GM12878 (cell line): Measurements from ENCODE around the gene PLA2G5. TPM values are rescaled to one million over a fixed set of nuclear protein-coding genes. Genes with fewer than 3 reads are reported as not detected.

Source experiments
- ATAC-seq: fragments of 200-7000 bp; cut with Tn5 transposase; 3 replicates; pipeline ENCODE4 v1.9.1; 2020; ENCODE audit warnings: mild to moderate bottlenecking, moderate library complexity
- BruUV-seq: library from RNA; stranded (reverse); fragments of 400-500 nt; replicated peaks from 2 replicates; lab custom pipeline; 2021; lab: Mats Ljungman, UMichigan
- CTCF ChIA-PET: fragments of 300-600 bp; sonication (Branson Sonifier 250); formaldehyde crosslinking; extraction: SDS; loops from one replicate; lab custom pipeline; 2021; ENCODE audit warnings: inconsistent platforms; lab: Yijun Ruan, JAX
- POLR2A ChIA-PET: fragments of 350-600 bp; formaldehyde crosslinking; extraction: SDS; loops from one replicate; lab custom pipeline; 2021; ENCODE audit warnings: inconsistent platforms; lab: Charles Lee
- RAD21 ChIA-PET: fragments of 300-600 bp; sonication (Branson Sonifier 250); formaldehyde crosslinking; loops from one replicate; lab custom pipeline; 2023; ENCODE audit warnings: antibody characterized with exemption; ENCODE audit not compliant: unreplicated experiment; lab: Charles Lee
- SMC1A ChIA-PET: fragments of 300-600 bp; sonication (Branson Sonifier 250); formaldehyde crosslinking; loops from one replicate; lab custom pipeline; 2023; ENCODE audit not compliant: unreplicated experiment, uncharacterized antibody; lab: Charles Lee
- DNase-seq: peaks from one replicate; pipeline ENCODE4 v3.0.0-alpha.2; 2011; ENCODE audit warnings: low read depth, low spot score
- FAIRE-seq: peaks from 3 replicates; lab custom pipeline; 2011; peaks lifted over from hg19 to GRCh38; lab: Jason Lieb, UNC
- H2AFZ ChIP-seq: 2 replicates; pipeline ENCODE4 v1.6.0; 2011; ENCODE audit warnings: low read depth, low read length, control low read depth; ENCODE audit not compliant: control insufficient read depth
- H3K27ac ChIP-seq: 2 replicates; pipeline ENCODE4 v1.5.1; 2011; ENCODE audit warnings: control low read depth; ENCODE audit not compliant: control insufficient read depth, insufficient read depth
- H3K27me3 ChIP-seq, 2 experiments: replicated peaks in 1 of 2; 2 replicates each; pipeline versions ENCODE4 v1.6.0 to v1.6.1; 2011; ENCODE audit warnings: low read length in 1 of 2; ENCODE audit not compliant: control insufficient read depth in 2 of 2, insufficient read depth in 2 of 2
- H3K36me3 ChIP-seq, 2 experiments: 2 replicates each; pipeline ENCODE4 v1.5.1; 2011; ENCODE audit warnings: low read length in 1 of 2; ENCODE audit not compliant: control insufficient read depth in 2 of 2, insufficient read depth in 2 of 2
- H3K4me1 ChIP-seq: 2 replicates; pipeline ENCODE4 v1.6.1; 2011; ENCODE audit warnings: mild to moderate bottlenecking, low read length, moderate library complexity, mixed read lengths; ENCODE audit not compliant: control insufficient read depth, insufficient read depth
- H3K4me2 ChIP-seq: 2 replicates; pipeline ENCODE4 v1.6.0; 2011; ENCODE audit warnings: control low read depth; ENCODE audit not compliant: control insufficient read depth, insufficient read depth
- H3K4me3 ChIP-seq: fragments of 200-600 bp; sonication (generic); 2 replicates; pipeline ENCODE4 v1.5.1; 2016
- H3K79me2 ChIP-seq: 2 replicates; pipeline ENCODE4 v1.6.0; 2011; ENCODE audit warnings: low read length; ENCODE audit not compliant: control insufficient read depth, insufficient read depth
- H3K9ac ChIP-seq: 2 replicates; pipeline ENCODE4 v1.8.0; 2011; ENCODE audit warnings: low read length, control low read depth, mixed read lengths; ENCODE audit not compliant: control insufficient read depth, insufficient read depth
- H3K9me3 ChIP-seq: replicated peaks from 3 replicates; pipeline ENCODE4 v1.5.1; 2011; ENCODE audit warnings: mild to moderate bottlenecking, low read length; ENCODE audit not compliant: control insufficient read depth, insufficient read depth
- H4K20me1 ChIP-seq: 2 replicates; pipeline ENCODE4 v1.6.0; 2011; ENCODE audit not compliant: control insufficient read depth, insufficient read depth
- CHD1 ChIP-seq: IDR thresholded peaks from 2 replicates; pipeline ENCODE4 v1.6.1; 2012; ENCODE audit warnings: low read depth, low read length, improper control_type of control experiment
- CTCF ChIP-seq, 3 experiments: IDR thresholded peaks in 2 of 3; conservative IDR thresholded peaks in 1 of 3; 2 replicates each; pipeline ENCODE4 v1.5.1; 2011; ENCODE audit warnings: low read depth in 3 of 3, low read length in 3 of 3, mild to moderate bottlenecking in 3 of 3, control low read depth in 2 of 3, moderate library complexity in 2 of 3, inconsistent platforms in 1 of 3, mixed read lengths in 1 of 3; ENCODE audit not compliant: control insufficient read depth in 2 of 3, insufficient read depth in 1 of 3; ENCODE audit errors: extremely low read depth in 1 of 3
- E4F1 ChIP-seq: fragments of 450-650 bp; IDR thresholded peaks from 2 replicates; pipeline ENCODE4 v1.6.1; 2018; ENCODE audit warnings: borderline replicate concordance, mild to moderate bottlenecking; ENCODE audit not compliant: partially characterized antibody
- HCFC1 ChIP-seq: fragments of 150-350 bp; IDR thresholded peaks from 2 replicates; pipeline ENCODE4 v1.6.1; 2014; ENCODE audit warnings: low read length
- IKZF2 ChIP-seq, 2 experiments: fragments of 450-650 bp; IDR thresholded peaks; 2 replicates each; pipeline ENCODE4 v1.6.1; 2017; ENCODE audit warnings: mild to moderate bottlenecking in 2 of 2, moderate library complexity in 2 of 2
- TCF3 ChIP-seq: IDR thresholded peaks from 2 replicates; pipeline ENCODE4 v1.6.1; 2012; ENCODE audit warnings: low read depth, mild to moderate bottlenecking, low read length, borderline replicate concordance; ENCODE audit not compliant: insufficient read depth
- ZBTB11 ChIP-seq: fragments of 450-650 bp; formaldehyde crosslinking; IDR thresholded peaks from 2 replicates; pipeline ENCODE4 v1.5.0; 2022; ENCODE audit warnings: mild to moderate bottlenecking, missing genetic modification characterization
- ZNF207 ChIP-seq: fragments of 450-650 bp; IDR thresholded peaks from 2 replicates; pipeline ENCODE4 v1.6.1; 2014; ENCODE audit warnings: antibody characterized with exemption, mild to moderate bottlenecking, borderline replicate concordance
- WGBS: methylation state at CpG from one replicate; pipeline ENCODE4 v1.1.6; 2016; ENCODE audit warnings: low lambda C conversion rate; ENCODE audit not compliant: insufficient replicate concordance, insufficient coverage; ENCODE audit errors: missing lambda C conversion rate; 5-methylcytosine and 5-hydroxymethylcytosine counted together
- in situ Hi-C: fragments of 300-500 bp; cut with MboI; formaldehyde crosslinking; loops from 9 replicates; pipeline ENCODE4 v1.14.3; 2018; ENCODE audit warnings: mixed read lengths
- intact Hi-C: fragments of 100-400 bp; cut with micrococcal nuclease; formaldehyde crosslinking; loops from one replicate; pipeline ENCODE4 v1.14.2; 2022; ENCODE audit not compliant: unreplicated experiment
- polyA plus RNA-seq, 11 experiments: library from polyadenylated mRNA; depleted of rRNA in 4 of 11; unstranded in 6 of 11; stranded (reverse) in 5 of 11; fragments of >200 nt; fragmentation: Nextera tagmentation in 4 of 11; fragmentation: Illumina TruSeq in 1 of 11; extraction: Ambion mirVana in 4 of 11; extraction: Trizol in 1 of 11; gene quantifications; 1 replicate in 1 of 11; 2 replicates in 10 of 11; pipeline versions ENCODE4 v1.2.1 to v1.2.3, GENCODE V29; 2011 to 2016; ENCODE audit warnings: inconsistent platforms in 2 of 11, missing spikeins in 2 of 11, low read depth in 1 of 11
- total RNA-seq, 4 experiments: library from RNA; depleted of rRNA in 3 of 4; stranded (reverse); fragments of >200 nt in 3 of 4; fragmentation: Illumina TruSeq in 1 of 4; extraction: Trizol in 1 of 4; gene quantifications; 2 replicates each; pipeline versions ENCODE4 v1.2.1 to v1.2.3, GENCODE V29; 2013 to 2021

Gene PLA2G5
- total and polyA plus RNA-seq, 10 of the 15 experiments (the other 5 are each of a cell fraction or from before 2014, with no cell fraction given), result 0.10 to 0.19 (median 0.17) TPM; not detected in 7

GRCh38 chr1:20137604-20138003 lies 67.6 kb downstream of the PLA2G5 start (continued):
- TF ChIP-seq ZBTB11 (no peak), CTCF (IDR thresholded peaks at IDR 0.05 in 2 of 3, conservative IDR thresholded peaks at IDR 0.05 in 1 of 3; ENCODE audit: control insufficient read depth in 2 of 3, extremely low read depth in 1 of 3, insufficient read depth in 1 of 3, low read depth in 3 of 3, low read length in 3 of 3) (no peak)

GRCh38 chr1:20138346-20138745 lies 68.4 kb downstream of the PLA2G5 start:
- ChIA-PET CTCF (no interaction called here), SMC1A (no interaction called here), POLR2A (no interaction called here), RAD21 (no interaction called here)
- intact Hi-C loops, result no loop called here
- H3K9ac ChIP-seq, result no peak overlapping the region
- H3K36me3 ChIP-seq, result no peaks in the 10 kb centered on the region
- 41% methylated on average over 6 of the region's 6 CpGs for WGBS
- H3K9me3 ChIP-seq, result no peaks in the 10 kb centered on the region
- FAIRE-seq (no peak), ATAC-seq (no peak), DNase-seq (no peak)
- H3K27me3 ChIP-seq, result no peaks in the 10 kb centered on the region
- TF ChIP-seq E4F1 (no peak), CHD1 (no peak), IKZF2 (IDR thresholded peaks at IDR 0.05) (no peak), ZNF207 (no peak), HCFC1 (no peak), TCF3 (no peak)
- no peak overlapping the region for H3K27ac ChIP-seq
- H3K4me2 ChIP-seq, result no peak overlapping the region
- no peak overlapping the region for H3K4me3 ChIP-seq
- no peak overlapping the region for H2AFZ ChIP-seq
- in situ Hi-C loops, result no loop called here
- no TSS peak for BruUV-seq
- no peaks in the 10 kb centered on the region for H4K20me1 ChIP-seq
- H3K79me2 ChIP-seq, result no peaks in the 10 kb centered on the region
- H3K4me1 ChIP-seq, result no peaks in the 10 kb centered on the region
